Measurements from ENCODE around the gene NDUFA7. TPM values are rescaled to one million over a fixed set of nuclear protein-coding genes. Genes with fewer than 3 reads are reported as not detected.
"Not testable (repeated sequence)": the region's sequence is repeated elsewhere in the genome, so short reads cannot be mapped to it uniquely, and the experiment has no call there.

Gene NDUFA7
- polyA plus RNA-seq, 2 of the 4 experiments (the other 2 are of a cell fraction) = 29.7 to 40.2 TPM

DNA sequence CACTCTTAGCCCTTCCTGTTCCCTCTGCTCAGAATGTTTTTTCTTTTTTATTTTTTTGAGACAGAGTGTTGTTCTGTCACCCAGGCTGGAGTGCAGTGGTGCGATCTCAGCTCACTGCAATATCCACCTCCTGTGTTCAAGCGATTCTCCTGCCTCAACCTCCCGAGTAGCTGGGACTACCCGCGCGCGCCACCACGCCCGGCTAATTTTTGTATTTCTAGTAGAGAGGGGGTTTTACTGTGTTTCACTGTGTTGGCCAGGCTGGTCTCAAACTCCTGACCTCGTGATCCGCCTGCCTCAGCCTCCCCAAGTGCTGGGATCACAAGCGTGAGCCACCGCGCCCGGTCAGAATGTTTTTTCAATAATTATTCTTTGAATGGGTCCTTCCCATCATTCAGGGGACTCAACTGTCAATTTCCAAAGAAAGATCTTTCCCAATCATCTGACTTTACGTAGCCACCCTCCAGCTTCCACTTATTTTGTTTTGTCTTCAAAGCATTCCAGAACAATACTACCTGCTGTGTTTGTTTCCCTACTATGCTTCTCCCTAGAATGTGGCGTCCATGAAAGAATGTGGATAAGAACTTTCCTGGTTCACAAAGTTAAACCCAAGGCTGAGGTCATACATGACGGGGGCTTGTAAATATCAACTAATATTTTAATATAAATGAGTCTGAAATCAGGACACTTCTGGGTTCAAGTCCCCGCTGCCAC lies 1.2 kb downstream of the NDUFA7 start (continued):
- TF ChIP-seq, protein P1, sequence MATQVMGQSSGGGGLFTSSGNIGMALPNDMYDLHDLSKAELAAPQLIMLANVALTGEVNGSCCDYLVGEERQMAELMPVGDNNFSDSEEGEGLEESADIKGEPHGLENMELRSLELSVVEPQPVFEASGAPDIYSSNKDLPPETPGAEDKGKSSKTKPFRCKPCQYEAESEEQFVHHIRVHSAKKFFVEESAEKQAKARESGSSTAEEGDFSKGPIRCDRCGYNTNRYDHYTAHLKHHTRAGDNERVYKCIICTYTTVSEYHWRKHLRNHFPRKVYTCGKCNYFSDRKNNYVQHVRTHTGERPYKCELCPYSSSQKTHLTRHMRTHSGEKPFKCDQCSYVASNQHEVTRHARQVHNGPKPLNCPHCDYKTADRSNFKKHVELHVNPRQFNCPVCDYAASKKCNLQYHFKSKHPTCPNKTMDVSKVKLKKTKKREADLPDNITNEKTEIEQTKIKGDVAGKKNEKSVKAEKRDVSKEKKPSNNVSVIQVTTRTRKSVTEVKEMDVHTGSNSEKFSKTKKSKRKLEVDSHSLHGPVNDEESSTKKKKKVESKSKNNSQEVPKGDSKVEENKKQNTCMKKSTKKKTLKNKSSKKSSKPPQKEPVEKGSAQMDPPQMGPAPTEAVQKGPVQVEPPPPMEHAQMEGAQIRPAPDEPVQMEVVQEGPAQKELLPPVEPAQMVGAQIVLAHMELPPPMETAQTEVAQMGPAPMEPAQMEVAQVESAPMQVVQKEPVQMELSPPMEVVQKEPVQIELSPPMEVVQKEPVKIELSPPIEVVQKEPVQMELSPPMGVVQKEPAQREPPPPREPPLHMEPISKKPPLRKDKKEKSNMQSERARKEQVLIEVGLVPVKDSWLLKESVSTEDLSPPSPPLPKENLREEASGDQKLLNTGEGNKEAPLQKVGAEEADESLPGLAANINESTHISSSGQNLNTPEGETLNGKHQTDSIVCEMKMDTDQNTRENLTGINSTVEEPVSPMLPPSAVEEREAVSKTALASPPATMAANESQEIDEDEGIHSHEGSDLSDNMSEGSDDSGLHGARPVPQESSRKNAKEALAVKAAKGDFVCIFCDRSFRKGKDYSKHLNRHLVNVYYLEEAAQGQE (IDR thresholded peaks at IDR 0.05) = no peak
- TF ChIP-seq FOSB (CRISPR knock-in tag; IDR thresholded peaks at IDR 0.05) (no peak), ZSCAN20 (CRISPR knock-in tag; IDR thresholded peaks at IDR 0.05) (no peak)

DNA sequence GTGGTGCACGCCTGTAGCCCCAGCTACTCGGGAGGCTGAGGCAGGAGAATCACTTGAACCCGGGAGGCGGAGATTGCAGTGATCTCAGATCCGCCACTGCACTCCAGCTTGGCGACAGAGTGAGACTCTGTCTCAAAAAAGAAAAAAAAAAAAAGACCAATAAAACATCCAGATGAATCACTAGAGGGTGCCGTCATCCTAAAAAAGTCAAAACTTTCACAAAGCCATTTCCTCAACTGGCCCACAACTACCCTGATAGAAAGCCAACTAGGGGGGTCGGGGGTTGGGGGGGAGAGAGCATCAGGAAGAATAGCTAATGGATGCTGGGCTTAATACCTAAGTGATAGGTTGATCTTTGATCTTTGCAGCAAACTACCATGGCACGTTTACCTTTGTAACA lies 2.3 kb downstream of the NDUFA7 start:
- CTCF ChIA-PET; DNase-seq (ENCODE audit: low read depth in 1 of 2, low spot score in 1 of 2); H3K27ac ChIP-seq; FAIRE-seq; H3K9me3 ChIP-seq; H3K4me3 ChIP-seq; ATAC-seq; H3K4me2 ChIP-seq: not testable (repeated sequence)
- WGBS (ENCODE audit: missing lambda C conversion rate) = 76% methylated on average over 8 of the region's 9 CpGs
- TF ChIP-seq RAD21 (conservative IDR thresholded peaks at IDR 0.05 in 1 of 2, IDR thresholded peaks at IDR 0.05 in 1 of 2) = 0 out of 5 replicates have a peak, but pooled peaks of 1 of the 2 experiments have one; percentile 3
- peaks cover 21% of the 10 kb centered on the region for H3K4me1 ChIP-seq
- POLR2A ChIA-PET = interaction anchor here (0.6 kb wide), 1 partner anchor 128 kb away, joined by 3 read pairs; no protein-coding TSS in a partner anchor

DNA sequence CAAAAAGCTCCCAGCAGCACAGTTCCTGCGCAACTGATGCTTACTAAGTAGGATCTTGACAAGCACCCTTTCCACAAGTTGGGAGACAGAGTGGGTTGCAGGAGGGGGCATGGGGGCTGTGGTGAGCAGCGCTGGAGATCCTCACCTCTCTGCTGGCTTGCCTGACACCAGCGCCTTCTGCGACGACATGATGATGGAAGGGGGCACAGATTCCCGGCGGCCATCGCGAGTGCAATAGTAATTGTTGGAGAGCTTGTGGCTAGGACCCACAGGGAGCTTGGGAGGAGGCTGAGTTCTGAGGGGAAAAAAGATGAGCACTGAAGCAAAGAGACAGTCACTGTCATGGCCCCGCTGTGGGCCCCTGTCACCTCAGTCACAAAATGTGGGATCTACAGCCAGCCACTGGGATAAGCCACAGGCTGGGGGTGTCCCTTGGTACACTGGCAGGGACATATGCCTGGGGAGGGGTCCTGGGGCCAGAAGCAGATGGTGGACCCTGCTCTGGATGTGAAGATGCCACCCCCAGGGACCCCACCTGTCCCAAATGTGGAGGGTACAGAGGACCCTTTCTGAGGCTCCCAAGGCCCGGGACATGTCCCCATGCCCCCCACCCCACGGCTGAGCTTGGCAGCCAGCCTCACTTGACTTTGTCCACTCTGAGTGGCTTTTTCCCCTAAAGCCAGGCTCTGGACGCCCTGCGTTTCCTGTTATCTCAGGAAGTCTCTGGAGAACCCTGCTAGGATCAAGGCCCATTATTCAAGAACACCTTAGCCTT lies 4.6 kb downstream of the NDUFA7 start:
- Histone ChIP-seq H3K4me3 (no peak overlapping the region), H3K27ac (no peak overlapping the region), H3K9me3 (no peaks in the 10 kb centered on the region), H3K4me1 (peaks cover 8% of the 10 kb centered on the region), H3K4me2 (no peak overlapping the region)
- DNase-seq (ENCODE audit: low read depth in 1 of 2, low spot score in 1 of 2) (no peak), ATAC-seq (no peak), FAIRE-seq (no peak)
- POLR2A ChIA-PET = no interaction called here
- WGBS (ENCODE audit: missing lambda C conversion rate) = 93% methylated on average over 14 of the region's 14 CpGs
- TF ChIP-seq, protein P2, sequence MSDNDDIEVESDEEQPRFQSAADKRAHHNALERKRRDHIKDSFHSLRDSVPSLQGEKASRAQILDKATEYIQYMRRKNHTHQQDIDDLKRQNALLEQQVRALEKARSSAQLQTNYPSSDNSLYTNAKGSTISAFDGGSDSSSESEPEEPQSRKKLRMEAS (IDR thresholded peaks at IDR 0.05) = no peak
- TF ChIP-seq CBX2 (IDR thresholded peaks at IDR 0.05; ENCODE audit: borderline replicate concordance, low read depth) = no peak
- TF ChIP-seq, protein P3, sequence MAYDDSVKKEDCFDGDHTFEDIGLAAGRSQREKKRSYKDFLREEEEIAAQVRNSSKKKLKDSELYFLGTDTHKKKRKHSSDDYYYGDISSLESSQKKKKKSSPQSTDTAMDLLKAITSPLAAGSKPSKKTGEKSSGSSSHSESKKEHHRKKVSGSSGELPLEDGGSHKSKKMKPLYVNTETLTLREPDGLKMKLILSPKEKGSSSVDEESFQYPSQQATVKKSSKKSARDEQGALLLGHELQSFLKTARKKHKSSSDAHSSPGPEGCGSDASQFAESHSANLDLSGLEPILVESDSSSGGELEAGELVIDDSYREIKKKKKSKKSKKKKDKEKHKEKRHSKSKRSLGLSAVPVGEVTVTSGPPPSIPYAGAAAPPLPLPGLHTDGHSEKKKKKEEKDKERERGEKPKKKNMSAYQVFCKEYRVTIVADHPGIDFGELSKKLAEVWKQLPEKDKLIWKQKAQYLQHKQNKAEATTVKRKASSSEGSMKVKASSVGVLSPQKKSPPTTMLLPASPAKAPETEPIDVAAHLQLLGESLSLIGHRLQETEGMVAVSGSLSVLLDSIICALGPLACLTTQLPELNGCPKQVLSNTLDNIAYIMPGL (CRISPR knock-in tag; IDR thresholded peaks at IDR 0.05; ENCODE audit: borderline replicate concordance) = no peak
- no peak for TF ChIP-seq MAFK (IDR thresholded peaks at IDR 0.05; ENCODE audit: partially characterized antibody)
- CTCF ChIA-PET = no interaction called here

DNA sequence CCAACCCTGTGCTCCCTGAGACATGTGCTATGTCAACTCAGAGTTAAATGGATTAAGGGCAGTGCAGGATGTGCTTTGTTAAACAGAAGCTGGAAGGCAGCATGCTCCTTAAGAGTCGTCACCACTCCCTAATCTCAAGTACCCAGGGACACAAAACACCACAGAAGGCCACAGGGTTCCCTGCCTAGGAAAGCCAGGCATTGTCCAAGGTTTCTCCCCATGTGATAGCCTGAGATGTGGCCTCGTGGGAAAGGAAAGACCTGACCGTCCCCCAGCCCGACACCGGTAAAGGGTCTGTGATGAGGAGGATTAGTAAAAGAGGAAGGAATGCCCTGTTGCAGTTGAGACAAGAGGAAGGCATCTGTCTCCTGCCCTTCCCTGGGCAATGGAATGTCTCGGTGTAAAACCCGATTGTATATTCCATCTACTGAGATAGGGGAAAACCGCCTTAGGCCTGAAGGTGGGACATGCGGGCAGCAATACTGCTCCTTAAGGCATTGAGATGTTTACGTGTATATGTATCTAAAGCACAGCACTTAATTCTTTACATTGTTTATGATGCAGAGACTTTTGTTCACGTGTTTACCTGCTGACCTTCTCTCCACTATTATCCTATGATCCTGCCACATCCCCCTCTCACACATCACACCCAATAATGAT lies 6.1 kb downstream of the NDUFA7 start:
- H3K27ac ChIP-seq; H3K4me1 ChIP-seq; POLR2A ChIA-PET; FAIRE-seq; H3K4me2 ChIP-seq; H3K4me3 ChIP-seq; CTCF ChIA-PET; DNase-seq (ENCODE audit: low read depth in 1 of 2, low spot score in 1 of 2); H3K9me3 ChIP-seq; ATAC-seq: not testable (repeated sequence)
- WGBS (ENCODE audit: missing lambda C conversion rate) = 91% methylated on average over 11 of the region's 11 CpGs

All from A549 (cell line).